ENCODE measurements around the gene ESYT2.

DNA sequence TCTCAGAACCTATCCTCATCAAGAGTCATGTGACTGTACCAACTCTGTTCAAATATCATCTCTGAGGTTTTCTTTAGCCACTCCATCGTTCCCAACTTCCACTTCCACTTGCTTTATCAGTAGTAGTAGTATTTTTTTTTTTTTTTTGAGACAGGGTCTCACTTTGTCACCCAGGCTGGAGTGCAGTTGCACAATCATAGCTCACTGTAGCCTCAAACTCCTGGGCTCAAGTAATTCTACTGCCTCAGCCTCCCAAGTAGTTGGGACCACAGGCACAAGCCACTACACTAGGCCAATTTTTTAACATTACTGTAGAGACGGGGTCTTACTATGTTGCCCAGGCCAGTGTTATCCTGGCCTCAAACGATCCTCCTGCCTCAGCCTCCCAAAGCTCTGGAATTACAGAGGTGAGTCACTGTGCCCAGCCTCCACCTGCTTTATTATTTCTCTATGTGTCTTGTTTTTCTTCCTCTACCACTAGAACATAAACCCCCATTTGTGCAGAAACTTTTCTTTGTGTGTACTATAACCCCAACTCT, 130.6 kb downstream of the ESYT2 start:
- TF ChIP-seq CTCF (conservative IDR thresholded peaks at IDR 0.05 in 1 of 2, IDR thresholded peaks at IDR 0.05 in 1 of 2; ENCODE audit: low read depth in 1 of 2, low read length in 2 of 2) (no peak), EZH2 (IDR thresholded peaks at IDR 0.05; ENCODE audit: low read length, missing control alignments) (no peak)

Measured in fibroblast of lung (primary cell).